Measurements from ENCODE around the gene RRP8.

GRCh38 chr11:6546735-6547134 lies 56.7 kb downstream of the RRP8 start:
- no peak for TF ChIP-seq ZNF274 (IDR thresholded peaks at IDR 0.05; ENCODE audit: low read depth, low read length)
- TF ChIP-seq CTCF (IDR thresholded peaks at IDR 0.05 in 2 of 3, conservative IDR thresholded peaks at IDR 0.05 in 1 of 3; ENCODE audit: borderline replicate concordance in 1 of 3, insufficient read depth in 1 of 3, low read depth in 2 of 3, low read length in 2 of 3) = no peak
- no peak for TF ChIP-seq REST (IDR thresholded peaks at IDR 0.05; ENCODE audit: low read depth)
- no peak for TF ChIP-seq POLR2A (IDR thresholded peaks at IDR 0.05; ENCODE audit: borderline replicate concordance, extremely low read depth, insufficient read depth, insufficient read length)
- no peak for TF ChIP-seq ELF1 (IDR thresholded peaks at IDR 0.05; ENCODE audit: borderline replicate concordance, low read depth)

Data from HCT116 (cell line).